ENCODE data around the gene CHST12. TPM values are rescaled to one million over a fixed set of nuclear protein-coding genes. Genes with fewer than 3 reads are reported as not detected.
A peak's percentile ranks its signal among the peaks of the same experiment; 100 is the strongest.
"Not testable (repeated sequence)": the region's sequence is repeated elsewhere in the genome, so short reads cannot be mapped to it uniquely, and the experiment has no call there.

Gene CHST12
- total RNA-seq, 1 experiment from 2014 or later: 20.6 TPM

DNA sequence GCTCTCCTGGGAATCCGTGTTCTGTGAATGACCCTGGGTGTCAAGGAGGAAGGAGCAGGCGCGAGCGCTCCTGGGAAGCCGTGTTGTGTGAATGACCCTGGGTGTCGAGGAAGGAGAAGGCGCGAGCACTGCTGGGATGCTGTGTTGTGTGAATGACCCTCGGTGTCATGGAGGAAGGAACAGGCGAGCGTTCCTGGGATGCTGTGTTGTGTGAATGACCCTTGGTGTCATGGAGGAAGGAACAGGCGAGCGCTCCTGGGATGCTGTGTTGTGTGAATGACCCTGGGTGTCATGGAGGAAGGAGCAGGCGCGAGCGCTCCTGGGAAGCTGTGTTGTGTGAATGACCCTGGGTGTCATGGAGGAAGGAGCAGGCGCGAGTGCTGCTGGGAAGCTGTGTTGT, 25.3 kb upstream of the CHST12 start:
- not testable (repeated sequence) for DNase-seq (ENCODE audit: low spot score)

DNA sequence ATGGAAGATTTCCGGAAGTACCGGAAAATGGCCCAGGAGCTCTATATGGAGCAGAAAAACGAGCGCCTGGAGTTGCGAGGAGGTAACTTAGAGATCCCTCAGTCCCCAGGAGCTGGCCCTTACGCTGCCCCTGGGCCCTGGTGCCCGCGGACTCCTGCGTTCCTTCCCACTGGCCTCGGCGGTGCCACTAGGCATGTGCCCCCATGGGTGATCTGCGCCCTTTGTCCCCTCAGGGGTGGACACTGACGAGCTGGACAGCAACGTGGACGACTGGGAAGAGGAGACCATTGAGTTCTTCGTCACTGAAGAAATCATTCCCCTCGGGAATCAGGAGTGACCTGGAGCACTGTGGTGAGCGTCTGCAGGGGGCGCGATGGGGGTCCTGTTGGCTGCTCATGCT, 24.2 kb upstream of the CHST12 start:
- no peak for DNase-seq (ENCODE audit: low spot score)

DNA sequence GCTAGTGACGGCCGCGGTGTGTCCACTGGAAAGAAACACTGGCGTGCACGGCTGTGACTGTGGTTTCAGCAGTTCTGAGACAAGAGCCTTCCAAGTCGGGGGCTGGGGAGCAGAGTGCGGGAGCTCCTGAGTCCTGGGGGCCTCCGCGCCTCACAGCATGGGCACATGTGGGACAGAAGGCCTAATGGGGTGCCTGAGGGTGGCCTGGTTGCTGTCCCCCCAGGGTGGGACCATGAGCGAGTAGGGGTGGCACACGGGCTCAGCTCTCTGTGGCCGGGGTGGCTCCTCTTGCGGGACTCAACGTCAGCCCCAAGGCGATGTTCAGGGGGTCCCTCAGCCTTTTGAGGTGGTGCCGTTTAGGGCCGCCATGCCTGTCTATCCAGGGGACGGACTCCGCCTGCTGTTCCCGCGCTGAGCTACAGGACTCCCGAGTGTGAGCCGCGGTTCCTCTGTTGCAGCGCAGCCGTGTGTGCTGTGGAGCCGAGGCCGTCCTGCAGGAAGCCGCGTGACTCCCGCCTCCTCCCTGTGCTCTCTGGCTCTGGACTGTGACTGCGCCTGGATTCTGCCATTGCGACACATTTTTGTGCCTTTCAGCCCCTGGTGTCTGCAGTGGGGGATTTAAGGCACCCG, 23.5 kb upstream of the CHST12 start:
- no peak for DNase-seq (ENCODE audit: low spot score)

DNA sequence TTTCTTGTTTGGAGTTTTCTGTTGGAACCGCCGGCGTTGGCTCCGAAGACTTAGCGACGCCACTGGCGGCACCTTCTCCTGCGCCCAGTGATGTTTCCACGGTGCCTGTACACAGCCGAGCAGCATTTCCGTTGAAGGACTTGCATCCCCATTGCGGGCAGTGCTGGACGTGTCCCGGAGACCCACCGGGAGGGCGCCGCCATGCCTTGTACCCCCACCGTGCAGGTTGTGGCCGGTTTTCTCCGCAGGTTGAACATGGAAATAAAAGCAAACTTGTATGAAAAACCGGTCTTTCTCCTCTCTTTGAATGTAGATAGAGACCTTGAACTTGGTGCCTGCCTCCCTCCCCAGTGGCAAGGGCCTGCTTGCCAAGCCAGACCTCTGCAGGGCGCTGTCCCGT, 22.9 kb upstream of the CHST12 start:
- DNase-seq (ENCODE audit: low spot score): no peak

DNA sequence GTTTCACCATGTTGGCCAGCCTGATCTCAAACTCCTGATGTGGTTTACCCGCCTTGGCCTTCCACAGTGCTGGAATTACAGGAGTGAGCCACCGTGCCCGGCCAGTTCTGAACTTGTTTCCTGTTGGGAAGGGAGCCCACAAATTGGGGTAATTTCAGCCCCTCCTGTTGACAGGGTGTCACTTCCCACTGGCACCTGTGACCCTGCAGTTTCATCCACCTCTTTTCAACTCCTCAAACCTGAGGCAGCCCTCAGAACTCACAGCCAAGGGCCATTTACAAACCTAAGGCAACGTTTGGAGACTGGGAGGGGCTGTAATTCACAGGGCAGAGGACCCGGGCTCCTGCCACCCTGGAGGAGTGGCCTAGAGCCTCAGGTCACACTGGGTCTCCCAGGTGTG, 22.2 kb upstream of the CHST12 start:
- no peak for DNase-seq (ENCODE audit: low spot score)

DNA sequence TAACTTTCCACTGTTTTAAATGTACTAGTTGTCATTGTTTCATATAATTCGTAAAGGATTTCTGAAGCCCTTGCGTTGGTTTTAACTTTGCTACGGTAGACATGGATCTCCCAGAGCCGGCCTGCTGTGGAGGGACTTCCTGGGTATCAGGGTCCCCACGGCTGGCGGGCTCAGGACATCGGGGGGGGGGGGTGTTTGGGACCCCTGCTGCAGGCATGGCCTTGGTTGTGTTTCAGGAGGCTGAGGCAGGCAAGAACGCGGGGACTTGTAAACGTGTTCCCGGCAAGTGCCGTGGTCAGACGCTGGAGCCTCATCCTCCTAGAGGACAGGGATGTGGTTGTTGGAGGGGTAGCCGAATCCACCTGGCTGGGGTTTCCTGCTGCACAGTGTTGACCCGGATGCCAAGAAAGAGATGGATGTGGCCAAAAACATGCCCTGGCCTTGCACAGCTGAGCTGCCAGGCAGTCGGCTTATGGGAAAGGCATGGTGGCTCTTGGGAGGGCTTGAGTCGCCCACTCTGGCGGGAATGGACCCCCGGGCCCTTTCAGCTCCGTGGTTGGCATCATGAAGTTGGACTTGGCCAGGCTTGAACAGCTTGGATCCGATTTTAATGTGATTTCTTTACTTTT, 21.4 kb upstream of the CHST12 start:
- DNase-seq (ENCODE audit: low spot score): no peak

DNA sequence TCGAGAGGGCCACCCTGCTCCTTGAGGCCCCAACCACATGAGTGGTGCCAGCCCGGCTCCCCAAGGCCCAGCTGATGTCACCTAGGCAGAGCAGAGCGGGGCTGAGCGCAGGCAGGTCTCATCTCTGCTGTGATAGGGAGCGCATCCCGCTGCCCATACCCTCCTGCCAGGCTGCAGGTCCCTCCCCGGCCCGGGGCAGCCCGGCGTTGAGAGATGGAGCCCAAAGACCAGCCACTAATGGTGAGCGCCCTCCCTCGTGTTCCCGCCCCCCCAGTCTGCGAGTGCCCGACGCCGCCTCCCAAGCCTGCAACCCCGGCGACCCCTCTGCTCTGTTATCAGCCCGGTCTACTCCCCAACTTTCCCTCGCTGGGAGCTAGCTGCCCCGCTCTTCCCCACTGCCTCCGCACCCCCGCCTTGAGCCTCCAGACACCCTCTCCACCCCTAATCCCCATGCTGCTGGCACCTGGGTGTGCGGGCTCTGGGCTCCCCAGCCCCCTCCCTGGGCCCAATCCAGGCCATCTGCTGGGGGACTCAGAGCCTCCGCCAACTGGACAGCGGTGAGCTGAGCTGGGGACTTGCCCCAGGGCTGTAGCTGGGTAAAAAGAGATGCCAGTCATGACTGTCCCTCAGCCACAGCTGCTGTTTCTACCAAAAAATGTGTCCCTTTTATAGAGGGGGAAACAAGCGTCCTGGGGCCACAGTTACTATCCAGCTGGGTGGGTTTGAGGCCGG, 19.7 kb upstream of the CHST12 start:
- DNase-seq (ENCODE audit: low spot score): no peak

DNA sequence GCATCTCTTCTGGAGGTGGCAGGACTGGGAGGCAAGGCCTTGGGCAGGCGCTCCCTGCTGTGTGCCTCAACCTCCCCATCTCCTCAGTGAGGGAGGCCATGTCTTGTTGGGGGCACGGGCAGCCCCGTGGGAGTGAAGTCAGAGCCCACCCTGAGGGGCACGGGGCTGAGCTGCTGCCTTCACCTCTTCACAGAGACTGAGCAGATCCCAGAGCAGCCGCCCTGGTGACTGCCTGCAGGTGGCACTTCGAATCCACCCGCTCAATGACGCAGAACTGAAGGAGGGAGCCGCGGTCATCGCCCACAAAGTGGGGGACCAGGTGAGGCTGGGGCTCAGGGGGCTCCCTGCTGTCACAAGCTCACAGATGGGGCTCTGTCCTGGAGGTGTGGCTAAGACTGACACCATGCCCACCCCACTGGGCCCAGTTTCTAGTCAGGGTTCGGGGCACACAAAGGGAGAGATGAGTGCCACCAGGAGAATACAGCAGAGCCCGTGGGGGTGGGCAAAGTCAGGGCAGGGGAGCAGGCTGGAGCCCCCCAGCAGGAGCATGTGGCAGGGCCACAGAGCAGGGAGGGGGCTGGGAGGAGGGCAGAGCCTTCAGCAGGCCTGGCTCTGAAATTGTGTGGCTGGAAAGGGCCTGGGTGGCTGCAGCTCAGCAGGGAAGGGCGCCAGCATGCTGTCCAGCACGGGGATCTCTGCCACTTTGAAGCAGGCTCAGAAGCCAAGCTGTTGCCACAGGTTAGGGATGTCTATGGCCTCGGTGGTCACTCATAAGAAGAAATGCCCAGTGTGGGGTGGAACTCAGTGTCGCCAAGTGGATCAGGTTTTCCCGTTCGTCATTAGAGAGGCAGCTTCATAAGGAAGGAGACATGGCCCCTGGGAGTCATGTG, 18.8 kb upstream of the CHST12 start:
- no peak for DNase-seq (ENCODE audit: low spot score)

DNA sequence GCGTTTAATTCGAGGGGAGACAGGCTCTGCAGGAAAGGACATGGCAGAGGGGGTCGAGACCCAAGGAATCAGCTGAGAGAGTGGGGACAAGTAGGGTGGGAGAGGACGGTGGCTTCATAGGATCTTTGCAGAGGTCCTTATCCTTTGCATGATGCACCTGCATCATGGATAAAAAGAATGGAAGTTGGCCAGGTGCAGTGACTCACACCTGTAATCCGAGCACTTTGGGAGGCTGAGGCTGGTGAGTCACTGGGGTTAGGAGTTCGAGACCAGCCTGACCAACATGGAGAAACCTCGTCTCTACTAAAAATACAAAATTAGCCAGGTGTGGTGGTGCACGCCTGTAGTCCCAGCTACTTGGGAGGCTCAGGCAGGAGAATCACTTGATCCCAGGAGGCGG, 17.3 kb upstream of the CHST12 start:
- not testable (repeated sequence) for DNase-seq (ENCODE audit: low spot score)

DNA sequence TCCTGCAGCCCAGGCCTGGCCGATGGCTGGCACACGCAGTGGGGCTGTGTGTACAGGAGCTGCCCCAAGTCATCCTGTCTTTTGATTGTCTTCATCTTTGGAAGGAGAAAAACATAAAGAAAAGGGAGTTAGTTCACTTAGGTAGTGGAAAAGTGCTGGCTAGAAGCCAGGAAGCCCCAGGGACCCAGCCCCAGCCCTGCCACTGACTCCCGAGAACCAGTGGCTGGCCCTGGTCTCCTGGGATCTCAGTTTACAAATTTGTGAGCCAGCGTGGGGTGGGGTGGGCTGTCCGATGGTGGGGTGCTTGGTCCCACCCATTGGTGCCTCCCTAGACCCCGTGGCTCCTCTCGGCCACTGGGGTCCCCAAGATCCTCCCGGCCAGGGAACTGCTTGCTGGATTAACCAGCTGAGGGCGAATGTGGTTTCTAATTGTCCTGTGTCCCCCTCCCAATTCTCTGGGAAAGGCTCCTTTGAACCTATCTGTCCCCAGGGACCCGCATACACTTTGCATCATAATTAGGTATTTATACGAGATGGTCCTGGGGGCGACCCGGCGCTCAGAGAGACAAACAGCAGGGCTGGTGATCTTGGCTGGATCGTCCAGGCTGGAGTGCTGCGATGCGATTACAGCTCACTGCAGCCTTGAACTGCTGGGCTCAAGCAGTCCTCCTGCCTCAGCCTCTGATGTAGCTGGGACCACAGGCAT, 16.3 kb upstream of the CHST12 start:
- DNase-seq (ENCODE audit: low spot score): no peak

DNA sequence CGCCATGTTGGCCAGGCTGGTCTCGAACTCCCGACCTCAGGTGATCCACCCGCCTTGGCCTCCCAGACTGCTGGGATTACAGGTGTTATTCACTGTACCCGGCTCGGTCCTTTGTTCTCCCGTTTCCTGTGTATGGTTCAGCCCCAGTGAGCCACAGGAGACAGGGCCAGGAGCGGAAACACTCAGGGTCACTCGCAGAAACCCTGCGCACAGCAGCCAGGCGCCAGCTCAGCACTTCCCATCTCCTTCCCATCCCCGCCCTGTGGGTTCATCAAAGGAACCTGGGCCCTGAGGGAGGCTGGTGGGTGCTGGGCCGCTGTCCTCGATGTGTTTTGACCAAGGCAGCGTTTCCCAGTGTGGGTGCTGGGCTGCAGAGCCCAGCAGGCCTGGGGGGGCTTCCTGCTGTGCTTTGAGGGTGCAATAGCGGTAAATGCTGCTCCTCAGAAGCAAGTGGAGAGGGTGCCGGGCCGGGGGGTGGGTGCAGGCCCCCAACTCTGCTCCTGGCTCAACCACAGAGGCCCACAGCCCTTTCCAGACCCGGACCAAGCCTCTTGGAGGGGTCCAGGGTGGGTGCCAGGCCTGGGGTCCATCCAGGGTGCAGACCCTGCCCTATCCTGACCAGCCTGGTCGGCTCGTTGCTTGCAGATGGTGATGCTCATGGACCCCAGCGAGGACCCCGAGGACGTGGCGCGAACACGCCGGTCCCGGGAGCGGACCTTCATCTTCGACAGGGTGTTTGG, 15.3 kb upstream of the CHST12 start:
- no peak for DNase-seq (ENCODE audit: low spot score)

DNA sequence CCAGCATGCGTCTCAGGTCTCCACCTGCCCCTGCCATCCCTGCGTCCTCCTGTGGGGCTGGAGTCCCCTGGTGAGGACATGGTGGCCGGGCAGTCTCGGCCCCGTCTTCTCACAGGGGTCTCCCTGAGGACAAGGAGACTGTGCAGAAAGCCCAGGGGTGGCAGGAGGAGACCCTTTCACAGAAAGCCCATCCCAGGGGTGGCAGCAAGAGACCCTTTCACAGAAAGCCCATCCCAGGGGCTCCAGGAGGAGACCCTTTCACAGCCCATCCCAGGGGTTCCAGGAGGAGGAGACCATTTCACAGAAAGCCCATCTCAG, 14.8 kb upstream of the CHST12 start:
- no peak for DNase-seq (ENCODE audit: low spot score)

DNA sequence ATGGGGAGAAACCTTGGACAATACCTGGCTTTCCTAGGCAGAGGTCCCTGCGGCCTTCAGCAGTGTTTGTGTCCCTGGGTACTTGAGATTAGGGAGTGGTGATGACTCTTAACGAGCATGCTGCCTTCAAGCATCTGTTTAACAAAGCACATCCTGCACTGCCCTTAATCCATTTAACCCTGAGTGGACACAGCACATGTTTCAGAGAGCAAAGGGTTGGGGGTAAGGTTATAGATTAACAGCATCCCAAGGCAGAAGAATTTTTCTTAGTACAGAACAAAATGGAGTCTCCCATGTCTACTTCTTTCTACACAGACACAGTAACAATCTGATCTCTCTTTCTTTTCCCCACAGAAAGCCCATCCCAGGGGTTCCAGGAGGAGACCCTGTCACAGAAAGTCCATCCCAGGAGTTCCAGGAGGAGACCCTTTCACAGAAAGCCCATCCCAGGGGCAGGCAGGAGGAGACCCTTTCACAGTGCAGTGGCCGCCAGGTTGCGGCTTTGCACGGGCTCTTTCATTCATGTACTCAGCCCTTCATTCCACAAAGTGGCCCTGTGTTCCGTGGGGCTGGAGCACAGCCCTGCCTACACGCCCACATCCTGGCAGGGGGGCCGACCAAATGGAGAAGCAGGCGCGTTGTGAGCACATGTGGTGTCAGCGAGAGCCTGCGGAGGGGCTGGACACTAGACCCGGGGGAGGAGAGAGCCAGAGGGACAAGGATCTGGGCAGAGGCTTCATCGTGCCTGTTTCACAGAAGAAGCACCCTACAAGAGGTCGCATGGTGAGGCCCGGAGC, 13.2 kb upstream of the CHST12 start:
- DNase-seq (ENCODE audit: low spot score): not testable (repeated sequence)

DNA sequence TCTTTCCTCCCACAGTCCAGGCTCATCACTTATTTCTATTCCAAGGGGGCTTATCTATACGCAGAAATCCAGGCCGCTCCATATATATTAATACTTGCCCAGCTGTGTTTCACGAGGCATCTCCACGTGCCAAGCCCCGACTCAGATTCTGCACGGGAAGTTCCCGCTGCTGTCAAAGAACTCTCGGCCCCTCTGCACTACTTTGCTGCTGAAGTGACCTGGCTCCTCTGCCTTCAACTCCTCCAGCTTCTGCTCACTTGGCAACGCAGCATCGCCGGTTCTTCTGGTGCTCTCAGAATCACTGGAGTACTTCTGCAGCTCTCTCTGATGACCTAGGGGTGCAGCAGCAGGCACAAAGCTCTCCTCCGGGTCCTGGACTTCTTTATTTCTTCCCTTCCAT, 9.7 kb upstream of the CHST12 start:
- DNase-seq (ENCODE audit: low spot score): no peak

DNA sequence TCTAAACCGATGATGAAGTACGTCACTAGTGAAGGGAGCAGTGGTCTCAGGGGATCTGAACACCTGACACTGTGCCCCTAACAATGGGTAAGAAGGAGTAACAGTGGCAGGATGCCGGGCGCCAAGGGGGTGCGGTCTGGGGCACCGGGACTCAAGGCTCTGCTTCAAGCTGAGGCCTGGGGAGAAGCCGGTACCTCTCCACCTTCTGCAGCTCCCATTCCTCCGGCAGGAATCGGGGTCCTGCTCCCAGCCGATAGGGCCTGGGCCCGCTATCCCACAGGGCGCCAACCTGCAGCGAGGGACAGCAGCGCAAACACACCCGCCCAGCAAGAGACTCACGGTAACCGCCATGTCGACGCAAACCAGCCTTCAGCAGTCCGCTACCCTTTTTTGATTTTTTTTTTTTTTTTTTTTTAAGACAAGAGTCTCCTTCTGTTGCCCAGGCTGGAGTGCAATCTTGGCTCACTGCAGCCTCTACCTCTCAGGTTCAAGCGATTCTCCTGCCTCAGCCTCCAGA, 8.8 kb upstream of the CHST12 start:
- DNase-seq (ENCODE audit: low spot score): no peak

DNA sequence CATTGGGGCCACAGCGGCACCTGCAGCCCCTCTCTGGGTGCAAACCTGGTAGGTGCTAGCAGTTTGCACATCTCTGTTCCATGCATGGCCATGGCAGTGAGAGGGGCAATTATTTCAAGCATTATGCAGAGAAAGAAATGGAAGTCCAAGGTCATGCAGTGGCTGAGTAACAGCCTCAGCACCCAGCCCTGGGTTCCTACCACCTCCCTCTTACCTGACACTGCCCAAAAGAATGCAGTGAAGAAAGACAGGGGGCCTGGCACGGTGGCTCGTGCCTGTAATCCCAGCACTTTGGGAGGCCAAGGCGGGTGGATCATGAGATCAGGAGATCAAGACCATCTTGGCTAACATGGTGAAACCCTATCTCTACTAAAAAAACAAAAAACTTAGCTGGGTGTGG, 4.9 kb upstream of the CHST12 start:
- no peak for DNase-seq (ENCODE audit: low spot score)

DNA sequence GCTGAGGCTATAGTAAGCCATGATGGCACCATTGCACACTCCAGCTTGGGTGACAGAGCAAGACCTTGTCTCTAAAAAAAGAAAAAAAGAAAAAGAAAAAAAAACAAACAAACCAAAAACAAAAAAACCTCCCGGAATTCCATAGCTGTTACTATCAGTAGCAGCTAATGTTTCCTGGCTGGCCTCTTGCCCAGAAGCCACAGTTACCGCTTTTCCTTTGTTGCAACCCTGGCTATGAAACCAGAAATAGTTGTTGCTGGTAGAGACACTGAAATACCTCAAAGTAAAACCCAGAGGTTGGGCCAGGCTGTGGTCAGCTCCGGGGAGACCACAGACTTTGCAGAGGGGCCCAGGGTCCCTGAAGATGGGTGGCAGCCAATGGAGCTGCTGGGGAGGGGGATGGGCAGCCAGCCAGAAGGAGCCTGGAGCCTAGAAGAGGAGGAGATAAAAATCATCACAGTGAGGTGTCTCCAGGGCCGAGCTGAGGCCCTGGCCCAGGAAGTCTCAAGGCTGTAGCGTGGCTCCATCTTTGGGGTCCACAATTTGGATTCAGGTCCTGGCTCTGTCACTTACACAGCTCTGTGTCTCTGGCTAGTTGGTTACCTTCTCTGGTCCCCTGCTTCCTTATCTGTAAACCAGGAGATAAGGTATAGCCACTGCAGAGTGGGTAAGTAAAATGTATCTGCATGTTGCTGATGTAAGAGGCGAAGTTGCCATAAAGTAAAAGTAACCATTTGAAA, 3.4 kb upstream of the CHST12 start:
- DNase-seq (ENCODE audit: low spot score): peak; percentile 100

DNA sequence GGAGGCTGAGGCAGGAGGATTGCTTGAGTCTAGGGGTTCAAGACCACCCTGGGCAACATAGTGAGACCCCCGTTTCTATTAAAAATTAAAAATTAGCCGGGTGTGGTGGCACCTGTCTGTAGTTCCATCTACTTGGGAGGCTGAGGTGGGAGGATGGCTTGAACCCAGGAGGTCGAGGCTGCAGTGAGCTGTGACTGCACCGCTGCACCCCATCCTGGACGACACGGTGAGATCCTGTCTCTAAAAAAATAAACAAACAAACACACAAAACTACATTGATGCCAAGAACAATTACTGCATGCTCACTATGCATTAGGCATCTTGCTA, 761 bp upstream of the CHST12 start:
- DNase-seq (ENCODE audit: low spot score): no peak
